IMR-90 (cell line): ENCODE data around the gene MT1H. TPM values are rescaled to one million over a fixed set of nuclear protein-coding genes. Genes with fewer than 3 reads are reported as not detected.

Experiments
- ATAC-seq: fragments of 200-7000 bp; cut with Tn5 transposase; 2 replicates; pipeline ENCODE4 v1.9.1; 2020; ENCODE audit warnings: low read depth, mild to moderate bottlenecking, moderate library complexity
- BruUV-seq: library from RNA; stranded (reverse); fragments of 400-500 nt; replicated peaks from 2 replicates; lab custom pipeline; 2021; lab: Mats Ljungman, UMichigan
- CTCF ChIA-PET: fragments of 300-600 bp; formaldehyde crosslinking; extraction: SDS; loops from one replicate; lab custom pipeline; 2021; ENCODE audit warnings: antibody characterized with exemption; lab: Yijun Ruan, JAX
- POLR2A ChIA-PET: fragments of 300-600 bp; sonication (Branson Sonifier 250); formaldehyde crosslinking; loops from one replicate; lab custom pipeline; 2022; ENCODE audit warnings: antibody characterized with exemption; ENCODE audit not compliant: unreplicated experiment; lab: Charles Lee
- DNase-seq: peaks from one replicate; pipeline ENCODE4 v3.0.0; 2013
- H2AFZ ChIP-seq: replicated peaks from 2 replicates; pipeline ENCODE3; 2013; ENCODE audit warnings: low read length, mild to moderate bottlenecking; ENCODE audit not compliant: poor library complexity
- H2AK5ac ChIP-seq: 2 replicates; pipeline ENCODE4 v1.6.1; 2013; ENCODE audit warnings: low read depth, low read length, inconsistent platforms
- H2AK9ac ChIP-seq: replicated peaks from 2 replicates; pipeline ENCODE3; 2013; ENCODE audit warnings: mild to moderate bottlenecking, low read depth, low read length, moderate library complexity; ENCODE audit not compliant: poor library complexity
- H2BK120ac ChIP-seq: 2 replicates; pipeline ENCODE4 v1.6.1; 2013; ENCODE audit warnings: low read depth, low read length, inconsistent platforms
- H2BK15ac ChIP-seq: 3 replicates; pipeline ENCODE4 v1.6.1; 2013; ENCODE audit warnings: low read depth, low read length, inconsistent platforms
- H2BK20ac ChIP-seq: 2 replicates; pipeline ENCODE4 v1.6.1; 2013; ENCODE audit warnings: low read depth, mild to moderate bottlenecking, inconsistent platforms, low read length, moderate library complexity
- H2BK5ac ChIP-seq: 2 replicates; pipeline ENCODE4 v1.6.1; 2013; ENCODE audit warnings: mild to moderate bottlenecking, low read depth, low read length, inconsistent platforms; ENCODE audit not compliant: poor library complexity, severe bottlenecking
- H3K14ac ChIP-seq: replicated peaks from 2 replicates; pipeline ENCODE4 v1.6.1; 2013; ENCODE audit warnings: low read depth, low read length, inconsistent platforms
- H3K18ac ChIP-seq: 2 replicates; pipeline ENCODE4 v1.6.1; 2013; ENCODE audit warnings: low read depth, low read length, control low read depth
- H3K23ac ChIP-seq: 2 replicates; pipeline ENCODE4 v1.6.1; 2013; ENCODE audit warnings: low read depth, low read length, inconsistent platforms
- H3K27ac ChIP-seq: 2 replicates; pipeline ENCODE4 v1.5.1; 2013; ENCODE audit warnings: mild to moderate bottlenecking, control low read depth, low read length; ENCODE audit not compliant: insufficient read depth
- H3K27me3 ChIP-seq: 2 replicates; pipeline ENCODE4 v1.6.1; 2013; ENCODE audit warnings: low read length; ENCODE audit not compliant: control insufficient read depth, insufficient read depth
- H3K36me3 ChIP-seq: 2 replicates; pipeline ENCODE4 v1.6.1; 2013; ENCODE audit warnings: low read length, mixed read lengths; ENCODE audit not compliant: control insufficient read depth, insufficient read depth
- H3K4ac ChIP-seq: 2 replicates; pipeline ENCODE4 v1.6.1; 2013; ENCODE audit warnings: low read depth, low read length, inconsistent platforms
- H3K4me1 ChIP-seq: 2 replicates; pipeline ENCODE4 v1.6.1; 2013; ENCODE audit warnings: low read length, mixed read lengths; ENCODE audit not compliant: control insufficient read depth, insufficient read depth
- H3K4me2 ChIP-seq: 2 replicates; pipeline ENCODE4 v1.6.1; 2013; ENCODE audit warnings: low read depth, mild to moderate bottlenecking, control low read depth, low read length, moderate library complexity
- H3K4me3 ChIP-seq: 2 replicates; pipeline ENCODE4 v1.5.1; 2013; ENCODE audit warnings: low read depth, mild to moderate bottlenecking, control low read depth, low read length, moderate library complexity; ENCODE audit not compliant: insufficient read depth
- H3K56ac ChIP-seq: 2 replicates; pipeline ENCODE4 v1.6.1; 2013; ENCODE audit warnings: low read length, inconsistent platforms; ENCODE audit not compliant: insufficient read depth; ENCODE audit errors: extremely low read depth
- H3K79me1 ChIP-seq, 2 experiments: 2 replicates each; pipeline ENCODE4 v1.6.1; 2013; ENCODE audit warnings: low read length in 2 of 2, inconsistent platforms in 1 of 2, low read depth in 1 of 2
- H3K9ac ChIP-seq: 2 replicates; pipeline ENCODE4 v1.6.1; 2013; ENCODE audit warnings: low read depth, low read length, control low read depth
- H3K9me1 ChIP-seq: 2 replicates; pipeline ENCODE4 v1.6.1; 2013; ENCODE audit warnings: low read length, inconsistent platforms; ENCODE audit not compliant: insufficient read depth
- H3K9me3 ChIP-seq: 2 replicates; pipeline ENCODE4 v1.6.1; 2013; ENCODE audit warnings: low read length; ENCODE audit not compliant: control insufficient read depth, insufficient read depth
- H4K20me1 ChIP-seq: 2 replicates; pipeline ENCODE4 v1.6.1; 2013; ENCODE audit warnings: low read length, inconsistent platforms; ENCODE audit not compliant: insufficient read depth
- H4K5ac ChIP-seq: 2 replicates; pipeline ENCODE4 v1.6.1; 2013; ENCODE audit warnings: mild to moderate bottlenecking, low read depth, low read length, control low read depth
- H4K8ac ChIP-seq, 2 experiments: 2 replicates each; pipeline ENCODE4 v1.6.1; 2013; ENCODE audit warnings: low read depth in 2 of 2, low read length in 2 of 2, control low read depth in 1 of 2, inconsistent platforms in 1 of 2
- H4K91ac ChIP-seq: 2 replicates; pipeline ENCODE4 v1.6.1; 2013; ENCODE audit warnings: low read depth, low read length, inconsistent platforms; ENCODE audit not compliant: insufficient read depth
- CTCF ChIP-seq: conservative IDR thresholded peaks from 2 replicates; pipeline ENCODE4 v1.5.1; 2012; ENCODE audit warnings: mild to moderate bottlenecking, low read depth, low read length, improper control_type of control experiment
- ELK1 ChIP-seq: fragments of 150-350 bp; IDR thresholded peaks from 2 replicates; pipeline ENCODE4 v1.6.1; 2016; ENCODE audit warnings: low read depth, mild to moderate bottlenecking, low read length, moderate library complexity, borderline replicate concordance
- RCOR1 ChIP-seq: IDR thresholded peaks from 2 replicates; pipeline ENCODE4 v1.6.1; 2012; ENCODE audit warnings: mild to moderate bottlenecking, low read length, improper control_type of control experiment; ENCODE audit not compliant: insufficient replicate concordance
- RFX5 ChIP-seq: IDR thresholded peaks from 2 replicates; pipeline ENCODE4 v1.8.0; 2012; ENCODE audit warnings: low read depth, mild to moderate bottlenecking, low read length, moderate library complexity
- WGBS, 2 experiments: methylation state at CpG; one replicate each; pipeline versions ENCODE4 v1.1.5 to v1.1.7; 2013; ENCODE audit warnings: missing lambda C conversion rate in 2 of 2; ENCODE audit not compliant: insufficient read length in 1 of 2; ENCODE audit errors: extremely low coverage in 2 of 2; 5-methylcytosine and 5-hydroxymethylcytosine counted together
- dilution Hi-C: fragments of 300-500 bp; cut with HindIII; formaldehyde crosslinking; loops from one replicate; pipeline ENCODE4 v1.14.3; 2018; ENCODE audit warnings: low sequenced_read_pairs; ENCODE audit not compliant: unreplicated experiment
- in situ Hi-C: fragments of 300-500 bp; cut with MboI; formaldehyde crosslinking; loops from 3 replicates; pipeline ENCODE4 v1.14.3; 2019; ENCODE audit warnings: low sequenced_read_pairs, inconsistent platforms, mixed read lengths
- intact Hi-C: fragments of 100-400 bp; cut with micrococcal nuclease; formaldehyde crosslinking; loops from 2 replicates; pipeline ENCODE4 v1.10.0; 2022
- polyA plus RNA-seq, 3 experiments: library from polyadenylated mRNA; depleted of rRNA; stranded (reverse); fragments of >200 nt; gene quantifications; 2 replicates each; pipeline ENCODE4 v1.2.3, GENCODE V29; 2012; ENCODE audit warnings: low replicate concordance in 1 of 3
- total RNA-seq: library from RNA; depleted of rRNA; stranded (reverse); fragments of >200 nt; gene quantifications from 2 replicates; pipeline ENCODE4 v1.2.3, GENCODE V29; 2012

MT1H gene
- total and polyA plus RNA-seq, 2 of the 4 experiments (the other 2 are of a cell fraction), result not detected

GRCh38 chr16:56653218-56653617, 16.4 kb upstream of the MT1H start:
- no peak for ATAC-seq
- H3K23ac ChIP-seq, result no peak overlapping the region
- POLR2A ChIA-PET, result interaction anchor here (0.6 to 0.7 kb wide), 2 partner anchors 29 to 127 kb away, joined by 6 to 9 read pairs; partner anchors contain the start of gene MT1X

More at GRCh38 chr16:56653218-56653617, 16.4 kb upstream of the MT1H start:
- H3K27ac ChIP-seq, result no peak overlapping the region
- DNase-seq, result no peak
- no peak overlapping the region for H3K18ac ChIP-seq
- no peaks in the 10 kb centered on the region for H4K20me1 ChIP-seq
- H2BK20ac ChIP-seq, result no peak overlapping the region
- peaks cover 3% of the 10 kb centered on the region; the same call in 1 of the 2 replicates for H3K9me1 ChIP-seq
- no peak overlapping the region for H4K91ac ChIP-seq
- no peak overlapping the region for H2BK5ac ChIP-seq
- H4K8ac ChIP-seq, result no peak overlapping the region
- no CpG with 5 or more reads among the region's 7 CpGs for WGBS, 2 experiments
- no peak overlapping the region for H2AFZ ChIP-seq
- dilution Hi-C loops (no loop called here), intact Hi-C loops (no loop called here), in situ Hi-C loops (no loop called here)
- H3K9me3 ChIP-seq, result no peaks in the 10 kb centered on the region
- no peak overlapping the region for H2BK15ac ChIP-seq
- H3K4ac ChIP-seq, result no peak overlapping the region
- H3K4me2 ChIP-seq, result no peak overlapping the region
- no peak overlapping the region for H2BK120ac ChIP-seq
- H3K4me3 ChIP-seq, result no peak overlapping the region
- CTCF ChIA-PET, result no interaction called here
- peaks cover 2% of the 10 kb centered on the region; the same call in 1 of the 2 replicates for H3K4me1 ChIP-seq
- H2AK9ac ChIP-seq, result no peak overlapping the region
- H3K14ac ChIP-seq, result no peak overlapping the region
- H2AK5ac ChIP-seq, result no peak overlapping the region
- H3K27me3 ChIP-seq, result peaks cover 73% of the 10 kb centered on the region
- no peaks in the 10 kb centered on the region for H3K36me3 ChIP-seq
- BruUV-seq, result no TSS peak
- H3K9ac ChIP-seq, result no peak overlapping the region
- no peaks in the 10 kb centered on the region for H3K79me1 ChIP-seq
- H4K5ac ChIP-seq, result no peak overlapping the region
- H3K56ac ChIP-seq, result no peak overlapping the region
- TF ChIP-seq ELK1 (no peak), CTCF (no peak), RFX5 (no peak), RCOR1 (no peak)
